Liver (tissue), 9 donors: ENCODE measurements around the gene SENP1. TPM values are rescaled to one million over a fixed set of nuclear protein-coding genes. Genes with fewer than 3 reads are reported as not detected.

Experiments
- DNase-seq: peaks from one replicate; pipeline ENCODE4 v3.0.0-alpha.2; 2017; ENCODE audit warnings: low spot score
- H3K27ac ChIP-seq, 2 donors: one replicate each; pipeline ENCODE4 v1.7.0; 2013; ENCODE audit warnings: inconsistent platforms in 2 of 2, low read length in 2 of 2, control low read depth in 1 of 2, low read depth in 1 of 2, mild to moderate bottlenecking in 1 of 2
- H3K27me3 ChIP-seq, 4 donors: one replicate each; pipeline versions ENCODE4 v1.6.1 to v1.7.0; 2013; ENCODE audit warnings: low read length in 3 of 4, inconsistent platforms in 1 of 4, mild to moderate bottlenecking in 1 of 4, moderate library complexity in 1 of 4; ENCODE audit not compliant: control insufficient read depth in 4 of 4, insufficient read depth in 4 of 4
- H3K36me3 ChIP-seq, 4 donors: one replicate each; pipeline versions ENCODE4 v1.6.1 to v1.7.0; 2013; ENCODE audit warnings: low read length in 3 of 4, mild to moderate bottlenecking in 3 of 4, low read depth in 1 of 4, moderate library complexity in 1 of 4; ENCODE audit not compliant: control insufficient read depth in 4 of 4, insufficient read depth in 3 of 4
- H3K4me1 ChIP-seq, 4 donors: one replicate each; pipeline versions ENCODE4 v1.6.1 to v1.7.0; 2013; ENCODE audit warnings: low read length in 3 of 4, mild to moderate bottlenecking in 3 of 4, moderate library complexity in 1 of 4; ENCODE audit not compliant: control insufficient read depth in 4 of 4, insufficient read depth in 4 of 4
- H3K4me3 ChIP-seq, 3 donors: one replicate each; pipeline versions ENCODE4 v1.6.1 to v1.7.0; 2013; ENCODE audit warnings: low read length in 3 of 3, control low read depth in 1 of 3, low read depth in 1 of 3, mild to moderate bottlenecking in 1 of 3
- H3K9ac ChIP-seq, 2 donors: one replicate each; pipeline ENCODE4 v1.7.0; 2013; ENCODE audit warnings: low read length in 2 of 2, mild to moderate bottlenecking in 2 of 2, moderate library complexity in 2 of 2, control low read depth in 1 of 2, low read depth in 1 of 2
- H3K9me3 ChIP-seq, 4 donors: one replicate each; pipeline versions ENCODE4 v1.6.1 to v1.7.0; 2013; ENCODE audit warnings: low read length in 3 of 4; ENCODE audit not compliant: control insufficient read depth in 4 of 4
- EGR1 ChIP-seq, 2 donors: IDR thresholded peaks; 2 replicates each; pipeline ENCODE4 v1.6.1; 2016 to 2018; ENCODE audit warnings: antibody characterized with exemption in 2 of 2, low read depth in 2 of 2
- FOXA2 ChIP-seq: IDR thresholded peaks from 2 replicates; pipeline ENCODE4 v1.6.1; 2016; ENCODE audit warnings: antibody characterized with exemption
- GABPA ChIP-seq, 2 donors: IDR thresholded peaks in 1 of 2; conservative IDR thresholded peaks in 1 of 2; 2 replicates each; pipeline ENCODE4 v1.6.1; 2016; ENCODE audit warnings: antibody characterized with exemption in 2 of 2, mild to moderate bottlenecking in 1 of 2, moderate library complexity in 1 of 2
- HNF4A ChIP-seq, 2 donors: conservative IDR thresholded peaks; 2 replicates each; pipeline ENCODE4 v1.6.1; 2016; ENCODE audit warnings: antibody characterized with exemption in 2 of 2, mild to moderate bottlenecking in 2 of 2
- HNF4G ChIP-seq: IDR thresholded peaks from 2 replicates; pipeline ENCODE4 v1.6.1; 2016; ENCODE audit warnings: antibody characterized with exemption
- JUND ChIP-seq, 2 donors: IDR thresholded peaks; 2 replicates each; pipeline ENCODE4 v1.6.1; 2016; ENCODE audit warnings: antibody characterized with exemption in 2 of 2
- NR2F2 ChIP-seq: IDR thresholded peaks from 2 replicates; pipeline ENCODE4 v1.6.1; 2016; ENCODE audit warnings: antibody characterized with exemption
- RAD21 ChIP-seq, 2 donors: IDR thresholded peaks; 2 replicates each; pipeline ENCODE4 v1.6.1; 2016; ENCODE audit warnings: antibody characterized with exemption in 2 of 2, mild to moderate bottlenecking in 2 of 2
- RXRA ChIP-seq, 2 donors: IDR thresholded peaks; 2 replicates each; pipeline ENCODE4 v1.6.1; 2017 to 2018; ENCODE audit warnings: antibody characterized with exemption in 2 of 2, mild to moderate bottlenecking in 1 of 2
- TAF1 ChIP-seq: conservative IDR thresholded peaks from 2 replicates; pipeline ENCODE4 v1.6.1; 2016; ENCODE audit warnings: antibody characterized with exemption, mild to moderate bottlenecking
- YY1 ChIP-seq: IDR thresholded peaks from 2 replicates; pipeline ENCODE4 v1.6.1; 2016; ENCODE audit warnings: antibody characterized with exemption, mild to moderate bottlenecking
- WGBS: extraction: QIAGEN DNeasy Blood & Tissue Kit; methylation state at CpG from one replicate; pipeline ENCODE4 v1.1.7; 2013; 5-methylcytosine and 5-hydroxymethylcytosine counted together
- polyA plus RNA-seq, 2 donors: library from polyadenylated mRNA; stranded (reverse) in 1 of 2; unstranded in 1 of 2; fragments of 200-250 nt in 1 of 2; fragments of >200 nt in 1 of 2; fragmentation: Nextera tagmentation in 1 of 2; extraction: Ambion mirVana in 1 of 2; gene quantifications; one replicate each; pipeline versions ENCODE4 v1.2.1 to v1.2.3, GENCODE V29; 2013 to 2015
- total RNA-seq, 2 donors: library from RNA; depleted of rRNA; stranded (reverse); fragments of >200 nt; gene quantifications; one replicate each; pipeline ENCODE4 v1.2.3, GENCODE V29; 2014
- TF ChIP-seq, protein P1 (sequence below): IDR thresholded peaks from 2 replicates; pipeline ENCODE4 v1.6.1; 2016; ENCODE audit warnings: antibody characterized with exemption
- TF ChIP-seq, protein P2 (sequence below): IDR thresholded peaks from 2 replicates; pipeline ENCODE4 v1.6.1; 2016; ENCODE audit warnings: antibody characterized with exemption
- TF ChIP-seq, protein P3 (sequence below): IDR thresholded peaks from 2 replicates; pipeline ENCODE4 v1.6.1; 2016; ENCODE audit warnings: antibody characterized with exemption
- TF ChIP-seq, protein P4 (sequence below): fragments of 150-350 bp; IDR thresholded peaks from 2 replicates; pipeline ENCODE4 v1.5.1; 2017; ENCODE audit warnings: improper control_type of control experiment, low read depth, low read length; ENCODE audit not compliant: missing input control
- TF ChIP-seq, protein P5 (sequence below): IDR thresholded peaks from 2 replicates; pipeline ENCODE4 v1.6.1; 2016; ENCODE audit warnings: antibody characterized with exemption, mild to moderate bottlenecking
- donor health status: healthy.
- donor health status: healthy.
- donor health status: healthy.
- donor health status: healthy.
- donor health status: healthy.

The SENP1 gene
- total and polyA plus RNA-seq, 4 donors = 1.4 to 11.7 (median 4.2) TPM

DNA sequence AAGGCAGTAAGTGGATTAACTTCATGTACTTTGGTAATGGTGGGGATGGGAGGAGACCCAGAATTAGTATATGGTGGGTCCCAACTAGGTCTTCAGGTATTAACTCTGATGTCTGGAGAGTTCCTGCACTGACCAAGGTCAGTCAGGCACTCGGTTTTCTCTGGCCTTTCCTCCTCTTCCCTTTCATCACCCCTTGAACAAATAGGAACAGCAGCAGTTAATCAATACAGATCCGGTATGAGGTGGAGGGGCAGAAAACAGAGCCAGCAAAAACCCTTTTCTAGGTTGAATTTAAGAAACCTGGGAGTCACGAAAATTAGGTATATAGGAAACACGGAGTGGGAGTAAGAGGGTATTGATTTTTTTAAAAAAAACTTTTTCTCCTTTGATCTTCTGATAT lies 17.3 kb upstream of the SENP1 start (continued):
- no peak for TF ChIP-seq NR2F2
- TF ChIP-seq, protein P1, sequence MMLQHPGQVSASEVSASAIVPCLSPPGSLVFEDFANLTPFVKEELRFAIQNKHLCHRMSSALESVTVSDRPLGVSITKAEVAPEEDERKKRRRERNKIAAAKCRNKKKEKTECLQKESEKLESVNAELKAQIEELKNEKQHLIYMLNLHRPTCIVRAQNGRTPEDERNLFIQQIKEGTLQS = peak; percentile 45
- TF ChIP-seq, protein P2, sequence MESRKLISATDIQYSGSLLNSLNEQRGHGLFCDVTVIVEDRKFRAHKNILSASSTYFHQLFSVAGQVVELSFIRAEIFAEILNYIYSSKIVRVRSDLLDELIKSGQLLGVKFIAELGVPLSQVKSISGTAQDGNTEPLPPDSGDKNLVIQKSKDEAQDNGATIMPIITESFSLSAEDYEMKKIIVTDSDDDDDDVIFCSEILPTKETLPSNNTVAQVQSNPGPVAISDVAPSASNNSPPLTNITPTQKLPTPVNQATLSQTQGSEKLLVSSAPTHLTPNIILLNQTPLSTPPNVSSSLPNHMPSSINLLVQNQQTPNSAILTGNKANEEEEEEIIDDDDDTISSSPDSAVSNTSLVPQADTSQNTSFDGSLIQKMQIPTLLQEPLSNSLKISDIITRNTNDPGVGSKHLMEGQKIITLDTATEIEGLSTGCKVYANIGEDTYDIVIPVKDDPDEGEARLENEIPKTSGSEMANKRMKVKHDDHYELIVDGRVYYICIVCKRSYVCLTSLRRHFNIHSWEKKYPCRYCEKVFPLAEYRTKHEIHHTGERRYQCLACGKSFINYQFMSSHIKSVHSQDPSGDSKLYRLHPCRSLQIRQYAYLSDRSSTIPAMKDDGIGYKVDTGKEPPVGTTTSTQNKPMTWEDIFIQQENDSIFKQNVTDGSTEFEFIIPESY = no peak
- no peak for TF ChIP-seq GABPA (IDR thresholded peaks at IDR 0.05 in 1 of 2, conservative IDR thresholded peaks at IDR 0.05 in 1 of 2)

DNA sequence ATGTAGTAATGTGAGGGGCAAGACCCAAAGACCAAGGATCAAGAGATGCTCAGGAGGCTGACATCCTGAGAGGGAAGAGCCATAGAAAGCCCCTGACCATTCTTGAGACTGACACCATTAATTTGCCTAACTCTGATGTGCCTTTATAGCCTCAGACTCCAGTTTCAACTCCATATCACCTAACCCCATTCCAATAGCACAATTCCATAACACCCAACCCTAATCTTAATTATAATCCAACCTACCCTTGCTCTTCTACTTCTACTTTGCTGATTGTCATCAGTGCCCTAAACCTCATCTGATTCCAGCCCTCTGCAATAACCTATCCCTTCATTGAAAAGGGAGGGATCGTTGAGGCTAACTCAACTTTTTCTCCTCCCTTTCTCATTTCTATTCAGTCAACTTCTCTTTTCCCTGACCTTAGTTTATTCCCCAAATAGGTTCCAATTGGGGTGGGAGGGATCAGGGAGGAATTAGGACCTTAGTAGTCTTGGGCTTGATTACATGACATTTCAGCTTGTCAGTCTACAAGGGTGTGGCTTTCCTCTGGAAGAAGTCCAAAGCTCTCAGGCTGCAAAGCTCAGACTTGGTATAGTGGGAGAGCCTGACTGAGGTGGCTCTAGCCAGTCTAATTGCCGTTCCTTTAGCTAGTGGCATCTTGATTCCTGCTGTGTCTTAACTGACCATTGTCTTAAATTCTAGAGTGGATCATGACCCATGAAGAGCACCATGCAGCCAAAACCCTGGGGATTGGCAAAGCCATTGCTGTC lies 16.4 kb upstream of the SENP1 start:
- H3K9ac ChIP-seq = no peak overlapping the region
- no peak for DNase-seq
- TF ChIP-seq, protein P3, sequence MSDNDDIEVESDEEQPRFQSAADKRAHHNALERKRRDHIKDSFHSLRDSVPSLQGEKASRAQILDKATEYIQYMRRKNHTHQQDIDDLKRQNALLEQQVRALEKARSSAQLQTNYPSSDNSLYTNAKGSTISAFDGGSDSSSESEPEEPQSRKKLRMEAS = no peak
- TF ChIP-seq, protein P2 = no peak
- TF ChIP-seq HNF4A (conservative IDR thresholded peaks at IDR 0.05) = no peak
- H3K36me3 ChIP-seq = no peaks in the 10 kb centered on the region
- H3K27me3 ChIP-seq = no peaks in the 10 kb centered on the region
- no peaks in the 10 kb centered on the region for H3K9me3 ChIP-seq
- H3K4me3 ChIP-seq = no peak overlapping the region
- H3K27ac ChIP-seq = no peak overlapping the region
- 80% methylated on average over 2 of the region's 2 CpGs for WGBS
- H3K4me1 ChIP-seq = peaks cover 0 to 4% (median under 1%) of the 10 kb centered on the region in 4 donors

DNA sequence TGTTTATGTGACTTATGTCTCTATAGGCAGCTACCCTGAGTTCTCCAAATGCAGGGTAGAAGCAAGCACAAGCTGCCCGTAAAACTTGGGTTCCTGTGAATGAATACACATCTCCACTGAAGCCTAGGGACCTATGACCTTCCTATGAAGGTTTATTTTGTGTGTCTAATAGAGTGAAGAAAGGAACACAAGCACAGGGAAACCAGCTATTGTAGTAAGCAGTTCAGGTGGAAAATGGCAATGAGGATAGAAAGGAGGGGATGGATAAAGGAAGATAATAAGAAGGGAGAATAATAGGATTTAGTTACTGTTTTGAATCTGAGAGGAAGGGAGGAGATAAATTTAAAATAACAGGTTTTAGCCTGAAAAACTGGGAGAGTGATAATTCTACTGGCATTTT lies 15.6 kb upstream of the SENP1 start:
- TF ChIP-seq NR2F2 (no peak), RXRA (IDR thresholded peaks at IDR 0.05) (no peak), GABPA (IDR thresholded peaks at IDR 0.05 in 1 of 2, conservative IDR thresholded peaks at IDR 0.05 in 1 of 2) (no peak), YY1 (no peak), HNF4A (conservative IDR thresholded peaks at IDR 0.05) (no peak), EGR1 (IDR thresholded peaks at IDR 0.05; ENCODE audit: low read depth in 2 of 2) (no peak), TAF1 (no peak), JUND (IDR thresholded peaks at IDR 0.05) (no peak), HNF4G (no peak), FOXA2 (no peak), RAD21 (IDR thresholded peaks at IDR 0.05) (no peak)
- TF ChIP-seq, protein P3 = no peak
- TF ChIP-seq, protein P2 = no peak
- TF ChIP-seq, protein P4, sequence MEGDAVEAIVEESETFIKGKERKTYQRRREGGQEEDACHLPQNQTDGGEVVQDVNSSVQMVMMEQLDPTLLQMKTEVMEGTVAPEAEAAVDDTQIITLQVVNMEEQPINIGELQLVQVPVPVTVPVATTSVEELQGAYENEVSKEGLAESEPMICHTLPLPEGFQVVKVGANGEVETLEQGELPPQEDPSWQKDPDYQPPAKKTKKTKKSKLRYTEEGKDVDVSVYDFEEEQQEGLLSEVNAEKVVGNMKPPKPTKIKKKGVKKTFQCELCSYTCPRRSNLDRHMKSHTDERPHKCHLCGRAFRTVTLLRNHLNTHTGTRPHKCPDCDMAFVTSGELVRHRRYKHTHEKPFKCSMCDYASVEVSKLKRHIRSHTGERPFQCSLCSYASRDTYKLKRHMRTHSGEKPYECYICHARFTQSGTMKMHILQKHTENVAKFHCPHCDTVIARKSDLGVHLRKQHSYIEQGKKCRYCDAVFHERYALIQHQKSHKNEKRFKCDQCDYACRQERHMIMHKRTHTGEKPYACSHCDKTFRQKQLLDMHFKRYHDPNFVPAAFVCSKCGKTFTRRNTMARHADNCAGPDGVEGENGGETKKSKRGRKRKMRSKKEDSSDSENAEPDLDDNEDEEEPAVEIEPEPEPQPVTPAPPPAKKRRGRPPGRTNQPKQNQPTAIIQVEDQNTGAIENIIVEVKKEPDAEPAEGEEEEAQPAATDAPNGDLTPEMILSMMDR = no peak
- TF ChIP-seq, protein P5, sequence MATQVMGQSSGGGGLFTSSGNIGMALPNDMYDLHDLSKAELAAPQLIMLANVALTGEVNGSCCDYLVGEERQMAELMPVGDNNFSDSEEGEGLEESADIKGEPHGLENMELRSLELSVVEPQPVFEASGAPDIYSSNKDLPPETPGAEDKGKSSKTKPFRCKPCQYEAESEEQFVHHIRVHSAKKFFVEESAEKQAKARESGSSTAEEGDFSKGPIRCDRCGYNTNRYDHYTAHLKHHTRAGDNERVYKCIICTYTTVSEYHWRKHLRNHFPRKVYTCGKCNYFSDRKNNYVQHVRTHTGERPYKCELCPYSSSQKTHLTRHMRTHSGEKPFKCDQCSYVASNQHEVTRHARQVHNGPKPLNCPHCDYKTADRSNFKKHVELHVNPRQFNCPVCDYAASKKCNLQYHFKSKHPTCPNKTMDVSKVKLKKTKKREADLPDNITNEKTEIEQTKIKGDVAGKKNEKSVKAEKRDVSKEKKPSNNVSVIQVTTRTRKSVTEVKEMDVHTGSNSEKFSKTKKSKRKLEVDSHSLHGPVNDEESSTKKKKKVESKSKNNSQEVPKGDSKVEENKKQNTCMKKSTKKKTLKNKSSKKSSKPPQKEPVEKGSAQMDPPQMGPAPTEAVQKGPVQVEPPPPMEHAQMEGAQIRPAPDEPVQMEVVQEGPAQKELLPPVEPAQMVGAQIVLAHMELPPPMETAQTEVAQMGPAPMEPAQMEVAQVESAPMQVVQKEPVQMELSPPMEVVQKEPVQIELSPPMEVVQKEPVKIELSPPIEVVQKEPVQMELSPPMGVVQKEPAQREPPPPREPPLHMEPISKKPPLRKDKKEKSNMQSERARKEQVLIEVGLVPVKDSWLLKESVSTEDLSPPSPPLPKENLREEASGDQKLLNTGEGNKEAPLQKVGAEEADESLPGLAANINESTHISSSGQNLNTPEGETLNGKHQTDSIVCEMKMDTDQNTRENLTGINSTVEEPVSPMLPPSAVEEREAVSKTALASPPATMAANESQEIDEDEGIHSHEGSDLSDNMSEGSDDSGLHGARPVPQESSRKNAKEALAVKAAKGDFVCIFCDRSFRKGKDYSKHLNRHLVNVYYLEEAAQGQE = no peak
- 90% methylated on average over 1 of the region's 1 CpG for WGBS
- Histone ChIP-seq H3K4me1 (peaks cover 0 to 4% (median under 1%) of the 10 kb centered on the region in 4 donors), H3K36me3 (no peaks in the 10 kb centered on the region), H3K9ac (no peak overlapping the region), H3K4me3 (no peak overlapping the region), H3K27ac (no peak overlapping the region), H3K27me3 (no peaks in the 10 kb centered on the region), H3K9me3 (no peaks in the 10 kb centered on the region)
- DNase-seq = no peak
